HG02885 (cell line): ENCODE results near the gene TRIM50.
A peak's percentile ranks its signal among the peaks of the same experiment; 100 is the strongest.
"Not testable (repeated sequence)": the region's sequence is repeated elsewhere in the genome, so short reads cannot be mapped to it uniquely, and the experiment has no call there.

Source experiments
- ATAC-seq: cut with Tn5 transposase; IDR thresholded peaks from one replicate; pipeline ENCODE4 v1.9.1; 2021; ENCODE audit warnings: mild to moderate bottlenecking; ENCODE audit not compliant: unreplicated experiment, poor library complexity

The TRIM50 gene

GRCh38 chr7:73319541-73319940 lies 8.3 kb downstream of the TRIM50 start:
- ATAC-seq: not testable (repeated sequence)

GRCh38 chr7:73318656-73319204 lies 9.2 kb downstream of the TRIM50 start:
- not testable (repeated sequence) for ATAC-seq

- no peak for ATAC-seq
These were observed 11.4 kb downstream of the TRIM50 start for GRCh38 chr7:73316521-73316920.

GRCh38 chr7:73314271-73314670 lies 13.6 kb downstream of the TRIM50 start:
- ATAC-seq: no peak

GRCh38 chr7:73313521-73313906 lies 14.4 kb downstream of the TRIM50 start:
- ATAC-seq: no peak

GRCh38 chr7:73312831-73313520 lies 14.9 kb downstream of the TRIM50 start:
- ATAC-seq: no peak

- not testable (repeated sequence) for ATAC-seq
These were observed 16.5 kb downstream of the TRIM50 start for GRCh38 chr7:73311421-73311820.

- ATAC-seq: peak; percentile 96
These were observed 19.1 kb downstream of the TRIM50 start, which contains the start of gene NSUN5 for GRCh38 chr7:73308665-73309214. Gene NSUN5, minus strand, starts transcription at chr7:73308826. Its CDS starts 36 bp downstream, at chr7:73308790.

- ATAC-seq: peak; percentile 46
These were observed 19.7 kb downstream of the TRIM50 start for GRCh38 chr7:73308074-73308664.

GRCh38 chr7:73307436-73307835 lies 20.4 kb downstream of the TRIM50 start:
- no peak for ATAC-seq

GRCh38 chr7:73304612-73305387 lies 23.1 kb downstream of the TRIM50 start:
- ATAC-seq: not testable (repeated sequence)

GRCh38 chr7:73304071-73304470 lies 23.8 kb downstream of the TRIM50 start:
- ATAC-seq: no peak

- no peak for ATAC-seq
These were observed 24.3 kb downstream of the TRIM50 start for GRCh38 chr7:73303546-73303945.

GRCh38 chr7:73302846-73303245 lies 25.0 kb downstream of the TRIM50 start:
- not testable (repeated sequence) for ATAC-seq

- ATAC-seq: not testable (repeated sequence)
These were observed 26.8 kb downstream of the TRIM50 start for GRCh38 chr7:73301108-73301507.

GRCh38 chr7:73299812-73300211 lies 28.1 kb downstream of the TRIM50 start:
- ATAC-seq: not testable (repeated sequence)

GRCh38 chr7:73297706-73298105 lies 30.2 kb downstream of the TRIM50 start:
- ATAC-seq: not testable (repeated sequence)

- ATAC-seq: not testable (repeated sequence)
These were observed 30.6 kb downstream of the TRIM50 start for GRCh38 chr7:73297235-73297634.

GRCh38 chr7:73277210-73277609 lies 50.7 kb downstream of the TRIM50 start:
- not testable (repeated sequence) for ATAC-seq

GRCh38 chr7:73267813-73268212 lies 60.1 kb downstream of the TRIM50 start:
- not testable (repeated sequence) for ATAC-seq
